Measurements from ENCODE around the gene PCNX2. TPM values are rescaled to one million over a fixed set of nuclear protein-coding genes. Genes with fewer than 3 reads are reported as not detected.

The PCNX2 gene
- total RNA-seq, 4 donors from 2014 or later = 5.9 to 21.7 (median 10.3) TPM

DNA sequence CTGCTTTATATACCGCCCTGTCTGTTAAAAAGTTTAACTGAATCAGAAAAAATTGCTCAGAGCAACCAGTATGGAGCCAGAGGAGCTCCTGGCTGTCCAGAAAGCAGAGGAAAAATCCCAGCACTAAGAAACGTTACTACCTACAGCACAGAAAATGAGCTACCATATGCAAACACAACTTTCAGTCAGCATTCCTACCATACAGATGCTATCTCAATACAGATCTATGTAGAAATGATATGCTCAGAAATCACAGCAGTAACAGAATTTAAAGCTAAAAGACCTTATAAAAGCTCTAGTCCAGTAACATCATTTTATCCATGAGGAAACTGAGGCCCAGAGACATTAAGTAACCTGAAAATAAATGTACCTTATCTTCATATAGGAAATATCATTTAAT is 38.7 kb downstream of the PCNX2 start:
- no peak for ATAC-seq
- Histone ChIP-seq H3K27ac (no peak overlapping the region), H3K4me1 (peaks cover 0 to 25% (median 0%) of the 10 kb centered on the region in 3 donors), H3K9me3 (no peaks in the 10 kb centered on the region), H3K4me3 (no peak overlapping the region), H3K27me3 (no peaks in the 10 kb centered on the region), H3K36me3 (peaks cover 0 to 32% of the 10 kb centered on the region in 2 donors)
- TF ChIP-seq, protein P1, sequence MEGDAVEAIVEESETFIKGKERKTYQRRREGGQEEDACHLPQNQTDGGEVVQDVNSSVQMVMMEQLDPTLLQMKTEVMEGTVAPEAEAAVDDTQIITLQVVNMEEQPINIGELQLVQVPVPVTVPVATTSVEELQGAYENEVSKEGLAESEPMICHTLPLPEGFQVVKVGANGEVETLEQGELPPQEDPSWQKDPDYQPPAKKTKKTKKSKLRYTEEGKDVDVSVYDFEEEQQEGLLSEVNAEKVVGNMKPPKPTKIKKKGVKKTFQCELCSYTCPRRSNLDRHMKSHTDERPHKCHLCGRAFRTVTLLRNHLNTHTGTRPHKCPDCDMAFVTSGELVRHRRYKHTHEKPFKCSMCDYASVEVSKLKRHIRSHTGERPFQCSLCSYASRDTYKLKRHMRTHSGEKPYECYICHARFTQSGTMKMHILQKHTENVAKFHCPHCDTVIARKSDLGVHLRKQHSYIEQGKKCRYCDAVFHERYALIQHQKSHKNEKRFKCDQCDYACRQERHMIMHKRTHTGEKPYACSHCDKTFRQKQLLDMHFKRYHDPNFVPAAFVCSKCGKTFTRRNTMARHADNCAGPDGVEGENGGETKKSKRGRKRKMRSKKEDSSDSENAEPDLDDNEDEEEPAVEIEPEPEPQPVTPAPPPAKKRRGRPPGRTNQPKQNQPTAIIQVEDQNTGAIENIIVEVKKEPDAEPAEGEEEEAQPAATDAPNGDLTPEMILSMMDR (IDR thresholded peaks at IDR 0.05) = no peak
- WGBS, 2 donors (ENCODE audit: low coverage in 1 of 2) = 92 to 95% methylated on average over 2 of the region's 2 CpGs

DNA sequence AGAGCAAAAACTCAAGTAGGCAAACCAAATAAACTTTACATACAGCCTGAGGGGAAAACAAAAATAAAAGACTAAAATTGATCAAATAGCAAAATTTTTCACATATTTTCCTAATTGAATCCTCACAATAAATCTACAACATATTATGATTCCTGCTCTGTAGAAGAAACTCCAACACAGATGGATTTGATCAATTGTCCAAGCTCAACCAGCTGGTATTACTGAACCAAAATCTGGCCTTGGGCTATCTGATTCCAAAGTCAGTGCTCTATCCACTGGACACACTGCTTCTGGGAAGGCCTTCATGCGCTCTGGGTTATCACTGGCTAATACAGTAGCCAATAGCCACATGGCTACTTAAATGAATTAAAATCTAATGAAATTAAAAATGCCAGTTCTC is 39.3 kb downstream of the PCNX2 start:
- Histone ChIP-seq H3K36me3 (peaks cover 0 to 26% of the 10 kb centered on the region in 2 donors), H3K4me1 (peaks cover 0 to 26% (median 0%) of the 10 kb centered on the region in 3 donors), H3K27ac (no peak overlapping the region), H3K27me3 (no peaks in the 10 kb centered on the region), H3K4me3 (no peak overlapping the region), H3K9me3 (no peaks in the 10 kb centered on the region)
- ATAC-seq = no peak
- no peak for TF ChIP-seq POLR2A (IDR thresholded peaks at IDR 0.05)
- TF ChIP-seq, protein P1 (IDR thresholded peaks at IDR 0.05) = no peak
- TF ChIP-seq POLR2AphosphoS5 (IDR thresholded peaks at IDR 0.05) = no peak
- TF ChIP-seq EP300 (IDR thresholded peaks at IDR 0.05) = no peak
- 100% methylated on average over 1 of the region's 1 CpG; no CpG with 5 or more reads in 1 of the 2 donors for WGBS, 2 donors (ENCODE audit: low coverage in 1 of 2)

DNA sequence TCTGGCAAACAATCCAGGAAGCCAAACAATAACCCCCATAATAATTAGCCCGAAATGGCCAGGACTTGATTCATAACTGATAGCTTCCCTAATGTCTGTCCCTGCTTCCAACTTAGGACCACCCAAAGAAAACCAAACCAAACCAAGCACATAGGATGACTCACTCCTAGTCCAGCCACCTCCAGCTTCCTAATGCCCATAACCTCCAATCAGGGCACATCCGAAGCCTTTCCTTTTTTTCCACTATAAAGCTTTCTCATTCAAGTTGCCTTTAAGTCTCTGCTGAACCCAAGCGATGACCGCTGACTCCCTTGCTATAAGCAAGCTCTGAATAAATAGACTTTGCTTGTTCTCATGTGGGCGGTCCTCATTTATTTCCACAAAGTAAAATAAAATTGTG is 40.4 kb downstream of the PCNX2 start:
- Histone ChIP-seq H3K27me3 (no peaks in the 10 kb centered on the region), H3K4me1 (peaks cover 0 to 35% (median 0%) of the 10 kb centered on the region in 3 donors), H3K9me3 (no peaks in the 10 kb centered on the region), H3K4me3 (no peak overlapping the region), H3K36me3 (peaks cover 0 to 26% of the 10 kb centered on the region in 2 donors), H3K27ac (no peak overlapping the region)
- WGBS, 2 donors (ENCODE audit: low coverage in 1 of 2) = 93% methylated on average over 4 to 5 of the region's 5 CpGs
- ATAC-seq = no peak
- TF ChIP-seq, protein P1 (IDR thresholded peaks at IDR 0.05) = no peak
- no peak for TF ChIP-seq POLR2AphosphoS5 (IDR thresholded peaks at IDR 0.05)
- TF ChIP-seq EP300 (IDR thresholded peaks at IDR 0.05) = no peak
- no peak for TF ChIP-seq POLR2A (IDR thresholded peaks at IDR 0.05)

DNA sequence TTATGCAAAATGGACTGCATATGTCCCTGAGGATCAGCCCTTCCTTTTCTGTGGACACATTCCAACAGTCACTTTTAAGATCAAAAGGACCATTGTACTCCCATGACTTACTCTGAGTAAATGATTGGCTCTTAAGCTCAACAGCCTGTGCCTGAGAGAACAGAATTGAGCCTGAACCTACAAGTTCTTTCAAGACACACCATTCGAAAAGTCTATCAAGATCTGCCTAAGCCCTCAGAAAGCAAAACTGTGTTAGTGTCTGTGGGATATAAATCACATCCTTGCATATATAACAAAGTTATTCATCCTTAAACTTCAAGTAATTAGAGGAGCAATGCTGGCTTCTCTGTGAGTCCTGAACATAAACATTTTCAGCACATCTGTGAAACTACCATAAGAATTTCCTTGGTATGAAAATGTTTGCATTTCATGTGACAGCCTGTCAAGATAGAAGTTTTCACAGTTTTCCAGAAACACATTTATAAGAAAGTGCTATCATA is 41.6 kb downstream of the PCNX2 start:
- H3K27me3 ChIP-seq = no peaks in the 10 kb centered on the region
- H3K27ac ChIP-seq = no peak overlapping the region
- peaks cover 0 to 17% of the 10 kb centered on the region in 2 donors for H3K36me3 ChIP-seq
- H3K4me3 ChIP-seq = no peak overlapping the region
- TF ChIP-seq POLR2A (IDR thresholded peaks at IDR 0.05) (no peak), POLR2AphosphoS5 (IDR thresholded peaks at IDR 0.05) (no peak), EP300 (IDR thresholded peaks at IDR 0.05) (no peak)
- TF ChIP-seq, protein P1 (IDR thresholded peaks at IDR 0.05) = no peak
- H3K4me1 ChIP-seq = peaks cover 0 to 38% (median 0%) of the 10 kb centered on the region in 3 donors
- no peaks in the 10 kb centered on the region for H3K9me3 ChIP-seq
- 40% methylated on average over 1 of the region's 1 CpG; no CpG with 5 or more reads in 1 of the 2 donors for WGBS, 2 donors (ENCODE audit: low coverage in 1 of 2)
- ATAC-seq = no peak

DNA sequence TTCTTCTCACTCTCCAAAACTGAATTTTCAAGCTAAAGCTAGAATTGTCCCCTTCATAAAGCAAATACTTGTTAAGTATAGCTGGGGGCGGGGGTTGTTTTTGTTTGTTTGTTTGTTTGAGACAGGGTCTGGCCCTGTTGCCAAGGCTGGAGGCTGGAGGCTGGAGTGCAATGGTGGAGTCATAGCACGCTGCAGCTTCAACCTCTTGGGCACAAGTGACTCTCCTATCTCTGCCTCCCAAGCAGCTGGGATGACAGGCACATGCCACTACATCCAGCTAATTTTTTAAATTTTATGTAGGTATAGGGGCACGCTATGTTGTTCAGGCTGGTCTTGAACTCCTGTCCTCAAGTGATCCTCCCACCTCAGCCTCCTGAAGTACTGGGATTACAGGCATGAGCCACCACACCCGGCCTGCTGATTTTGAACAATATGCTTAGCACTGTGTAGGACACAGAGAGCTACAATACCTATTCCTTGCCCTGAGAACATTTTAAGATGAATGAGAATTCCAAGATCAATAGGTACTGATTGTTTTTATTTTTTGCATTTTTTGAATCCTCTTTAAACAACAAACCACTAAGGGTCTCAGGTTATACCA is 42.2 kb downstream of the PCNX2 start:
- Histone ChIP-seq H3K27ac (no peak overlapping the region), H3K4me3 (no peak overlapping the region), H3K4me1 (peaks cover 0 to 38% (median 0%) of the 10 kb centered on the region in 3 donors), H3K27me3 (no peaks in the 10 kb centered on the region), H3K36me3 (peaks cover 0 to 12% of the 10 kb centered on the region in 2 donors), H3K9me3 (no peaks in the 10 kb centered on the region)
- no peak for ATAC-seq
- WGBS, 2 donors (ENCODE audit: low coverage in 1 of 2) = 98 to 100% methylated on average over 3 to 4 of the region's 4 CpGs
- no peak for TF ChIP-seq EP300 (IDR thresholded peaks at IDR 0.05)
- TF ChIP-seq POLR2AphosphoS5 (IDR thresholded peaks at IDR 0.05) = no peak
- TF ChIP-seq, protein P1 (IDR thresholded peaks at IDR 0.05) = no peak
- no peak for TF ChIP-seq POLR2A (IDR thresholded peaks at IDR 0.05)
